AG10803 (cell line): ENCODE measurements around the gene ZNF264.
"Not testable (repeated sequence)": the region's sequence is repeated elsewhere in the genome, so short reads cannot be mapped to it uniquely, and the experiment has no call there.

ENCODE experiments used
- DNase-seq: peaks from one replicate; pipeline ENCODE4 v3.0.0; 2010; ENCODE audit warnings: low read depth
- H3K4me3 ChIP-seq: 2 replicates; pipeline ENCODE4 v1.5.1; 2011; ENCODE audit warnings: mild to moderate bottlenecking, low read length, control low read depth
- CTCF ChIP-seq: conservative IDR thresholded peaks from 2 replicates; pipeline ENCODE4 v1.5.1; 2011; ENCODE audit warnings: mild to moderate bottlenecking, low read length, control low read depth, inconsistent platforms

The ZNF264 gene

GRCh38 chr19:57244513-57244912 is 53.2 kb downstream of the ZNF264 start:
- no peak for DNase-seq

GRCh38 chr19:57245066-57245465 is 53.8 kb downstream of the ZNF264 start:
- no peak for DNase-seq
- TF ChIP-seq CTCF = no peak
- H3K4me3 ChIP-seq = no peak overlapping the region

More at GRCh38 chr19:57244513-57244912, 53.2 kb downstream of the ZNF264 start:
- no peak overlapping the region for H3K4me3 ChIP-seq
- TF ChIP-seq CTCF = no peak

- TF ChIP-seq CTCF = no peak
- no peak for DNase-seq
Measured at GRCh38 chr19:57245959-57246358, 54.7 kb downstream of the ZNF264 start.

GRCh38 chr19:57248646-57249045 is 57.3 kb downstream of the ZNF264 start:
- TF ChIP-seq CTCF = no peak
- no peak overlapping the region for H3K4me3 ChIP-seq
- no peak for DNase-seq

More at GRCh38 chr19:57245959-57246358, 54.7 kb downstream of the ZNF264 start:
- H3K4me3 ChIP-seq = no peak overlapping the region

GRCh38 chr19:57249329-57249728 is 58.0 kb downstream of the ZNF264 start:
- no peak overlapping the region for H3K4me3 ChIP-seq
- DNase-seq = no peak
- TF ChIP-seq CTCF = no peak

- DNase-seq, H3K4me3 ChIP-seq: not testable (repeated sequence)
Measured at GRCh38 chr19:57253767-57254166, 62.5 kb downstream of the ZNF264 start.

GRCh38 chr19:57262044-57262443 is 70.7 kb downstream of the ZNF264 start:
- no peak for TF ChIP-seq CTCF
- no peak overlapping the region for H3K4me3 ChIP-seq
- no peak for DNase-seq

GRCh38 chr19:57263244-57263741 is 72.0 kb downstream of the ZNF264 start:
- no peak for DNase-seq
- no peak overlapping the region for H3K4me3 ChIP-seq
- TF ChIP-seq CTCF = no peak
